C1 segment of cervical spinal cord (tissue), 14 donors: ENCODE data around the gene MPG.
A peak's percentile ranks its signal among the peaks of the same experiment; 100 is the strongest.

ENCODE experiments used
- DNase-seq, 14 donors: peaks; one replicate each; lab custom pipeline; 2025; lab: John Stamatoyannopoulos, UW

MPG gene

DNA sequence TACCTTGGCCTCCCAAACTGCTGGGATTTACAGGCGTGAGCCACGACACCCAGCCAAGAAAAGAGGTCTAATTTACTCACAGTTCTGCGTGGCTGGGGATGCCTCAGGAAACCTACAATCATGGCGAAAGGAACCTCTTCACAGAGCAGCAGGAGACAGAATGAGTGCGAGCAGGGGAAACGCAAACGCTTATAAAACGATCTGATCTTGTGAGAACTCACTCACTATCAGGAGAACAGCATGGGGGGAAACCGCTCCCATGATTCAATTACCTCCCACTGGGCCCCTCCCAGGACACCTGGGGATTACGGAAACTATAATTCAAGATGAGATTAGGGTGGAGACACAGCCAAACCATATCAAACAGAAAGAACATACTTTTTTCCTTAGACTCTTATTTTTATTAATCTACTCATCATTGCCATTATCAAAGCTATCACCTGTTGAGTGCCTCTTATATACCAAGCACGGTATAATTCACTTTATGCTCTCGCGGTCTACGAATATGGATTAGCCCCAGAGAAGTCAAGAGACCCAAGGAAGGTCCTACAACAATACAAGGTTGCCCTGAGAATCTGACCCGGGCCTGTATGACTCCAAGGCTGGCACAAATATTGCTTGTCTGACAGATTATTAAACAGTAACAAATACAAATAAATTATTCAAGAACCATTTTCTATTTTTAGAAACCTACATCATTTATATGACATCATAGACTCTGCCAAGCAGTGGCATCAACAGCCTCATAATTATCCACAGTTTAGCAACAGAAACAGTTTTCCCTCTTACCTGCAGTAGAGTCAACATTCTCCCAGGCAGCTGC, 27.0 kb upstream of the MPG start:
- DNase-seq, result no peak

DNA sequence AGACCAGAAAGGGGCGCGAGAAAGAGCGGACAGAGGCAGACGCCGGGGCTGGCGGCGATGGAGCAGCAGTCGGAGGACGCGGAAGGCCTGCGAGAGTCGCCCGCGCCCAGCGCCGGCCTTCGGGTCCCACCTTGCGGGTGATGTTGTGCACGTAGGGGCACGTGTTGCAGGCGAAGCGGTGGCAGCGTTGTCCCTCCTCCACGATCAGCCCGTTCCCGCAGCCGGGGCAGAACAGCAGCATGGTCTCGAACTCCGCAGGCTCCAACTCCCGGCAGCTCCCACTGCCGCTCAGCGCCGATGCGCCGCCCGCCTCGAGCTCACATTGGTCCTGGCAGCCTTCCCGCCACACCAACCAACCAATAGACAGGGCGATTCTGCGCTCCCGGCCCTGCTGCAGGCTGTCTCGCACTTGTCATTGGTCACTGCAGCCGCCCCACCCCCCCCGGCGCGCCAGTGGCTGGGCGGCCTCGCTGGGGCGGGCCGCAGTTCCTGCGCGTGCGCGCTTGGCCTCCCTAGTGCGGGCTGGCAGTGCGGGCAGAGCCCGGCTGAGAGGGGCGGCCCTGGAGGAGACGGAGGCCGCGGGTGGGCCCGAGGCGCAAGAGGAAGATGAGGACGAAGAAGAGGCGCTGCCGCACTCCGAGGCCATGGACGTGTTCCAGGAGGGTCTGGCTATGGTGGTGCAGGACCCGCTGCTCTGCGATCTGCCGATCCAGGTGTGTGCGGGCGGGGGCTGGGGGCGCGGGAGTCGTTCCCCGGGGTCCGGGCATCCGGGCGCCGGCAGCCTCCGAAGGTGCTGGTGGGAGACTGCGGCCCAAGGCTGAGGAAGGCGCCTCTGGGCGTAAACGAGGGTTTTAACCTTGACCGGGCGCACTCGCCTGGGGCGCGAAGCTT, 24.4 kb upstream of the MPG start, which contains the start of the genes POLR3K and SNRNP25:
Gene POLR3K (minus strand): TSS at position 263 of the 891 bp plus-strand sequence. CDS start 22 bp downstream, at position 241.
Gene SNRNP25 (plus strand): TSS at position 483 of the 891 bp plus-strand sequence. CDS start 189 bp downstream, at position 672.
- DNase-seq, result peak; percentile 79 to 99 (median 98)

GRCh38 chr16:54237-54581, 23.8 kb upstream of the MPG start:
- DNase-seq, result no peak

GRCh38 chr16:55571-56136, 22.4 kb upstream of the MPG start:
- no peak for DNase-seq

DNA sequence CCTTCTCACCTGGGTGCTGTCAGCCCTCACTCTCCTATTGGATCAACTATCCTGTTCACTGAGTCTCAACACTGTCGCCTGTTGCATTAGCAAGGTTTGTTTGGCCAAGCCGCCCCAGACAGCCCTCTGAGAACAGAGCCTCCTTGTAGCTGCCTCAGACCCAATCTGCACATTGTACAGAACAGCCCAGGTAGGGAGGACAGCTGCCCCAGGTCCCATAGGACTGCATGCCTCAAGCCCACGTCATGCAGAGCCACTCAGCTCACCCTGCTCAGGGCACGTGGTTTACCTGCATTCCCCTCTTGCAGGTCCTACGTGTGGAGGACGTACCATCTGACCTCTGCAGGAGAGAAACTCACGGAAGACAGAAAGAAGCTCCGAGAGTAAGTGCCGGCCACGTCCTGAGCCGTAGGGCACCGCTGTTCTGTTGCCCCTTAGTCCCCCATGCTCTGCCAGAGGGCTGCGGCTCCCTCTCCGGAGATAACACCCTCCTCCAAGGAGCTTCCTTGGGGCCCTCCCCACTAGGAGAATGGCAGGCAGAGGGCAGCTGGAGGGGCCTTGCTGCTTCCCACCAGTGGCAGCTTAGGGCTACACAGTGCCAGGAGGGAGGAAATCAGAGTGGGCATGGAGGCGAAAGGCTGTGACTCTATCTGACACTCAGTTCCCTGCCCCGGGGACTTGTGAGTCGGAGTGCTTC, 21.6 kb upstream of the MPG start:
- DNase-seq, result no peak

DNA sequence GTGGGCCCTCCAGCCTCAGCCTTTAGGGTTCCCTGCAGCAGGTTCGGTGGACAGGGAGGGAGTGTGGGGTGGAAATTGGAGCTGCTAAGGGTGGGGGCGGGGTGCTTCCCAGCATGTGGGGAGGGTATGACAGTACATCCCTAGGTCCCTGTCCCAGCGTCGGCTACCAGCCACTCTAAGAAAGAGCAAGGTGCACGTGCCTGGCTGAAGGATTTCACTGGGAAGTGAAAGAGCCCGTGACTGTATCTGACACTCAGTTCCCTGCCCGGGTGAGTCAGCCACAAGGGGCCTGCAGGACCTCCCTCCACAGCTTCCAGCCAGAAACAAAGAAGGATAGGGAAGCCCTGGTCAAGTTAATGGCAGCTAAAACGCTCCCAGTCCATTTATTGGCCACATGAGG, 20.3 kb upstream of the MPG start:
- DNase-seq, result no peak

DNA sequence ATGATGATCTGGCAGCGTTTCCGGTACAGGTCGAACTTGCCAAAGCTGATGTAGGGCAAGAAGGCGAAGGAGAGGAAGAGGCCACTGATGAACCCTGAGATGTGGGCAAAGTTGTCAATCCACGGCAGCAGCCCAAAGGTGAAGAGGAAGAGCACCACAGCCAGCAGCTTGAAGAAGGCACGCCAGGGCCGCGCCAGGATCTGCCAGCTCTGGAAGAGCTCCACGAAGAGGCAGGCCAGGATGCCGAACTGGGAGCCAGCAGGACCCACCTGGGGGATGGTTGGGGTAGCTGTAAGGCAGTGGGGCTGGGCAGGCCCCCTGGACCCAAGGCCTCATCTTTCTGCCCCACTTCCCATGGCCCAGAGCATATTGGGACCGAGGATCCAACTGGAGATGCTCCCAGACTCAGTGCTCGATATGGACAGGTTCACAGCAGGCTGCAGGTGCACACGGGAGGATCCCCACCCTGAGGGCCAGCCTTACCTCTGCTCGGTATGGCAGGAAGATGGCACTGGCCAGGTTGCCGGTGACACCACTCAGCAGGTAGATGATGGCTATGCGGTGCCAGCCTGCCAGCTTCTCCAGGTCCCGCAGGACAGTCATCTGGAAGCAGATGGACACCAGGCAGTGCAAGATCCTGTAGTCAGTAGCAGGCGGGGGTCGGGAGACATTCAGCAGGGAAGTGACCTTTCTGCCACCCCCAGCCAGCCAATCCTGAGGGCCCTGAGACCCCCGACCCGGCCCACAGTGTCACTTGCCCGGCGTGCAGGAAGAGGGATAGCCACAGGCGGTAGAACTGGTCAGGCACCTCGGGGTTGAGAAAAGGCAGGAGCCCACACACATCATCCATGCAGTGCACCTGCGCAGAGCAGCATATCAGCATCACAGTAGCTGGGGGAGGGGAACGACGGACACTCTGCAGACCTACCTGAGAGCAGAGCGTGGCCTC, 19.3 kb upstream of the MPG start:
- no peak for DNase-seq

DNA sequence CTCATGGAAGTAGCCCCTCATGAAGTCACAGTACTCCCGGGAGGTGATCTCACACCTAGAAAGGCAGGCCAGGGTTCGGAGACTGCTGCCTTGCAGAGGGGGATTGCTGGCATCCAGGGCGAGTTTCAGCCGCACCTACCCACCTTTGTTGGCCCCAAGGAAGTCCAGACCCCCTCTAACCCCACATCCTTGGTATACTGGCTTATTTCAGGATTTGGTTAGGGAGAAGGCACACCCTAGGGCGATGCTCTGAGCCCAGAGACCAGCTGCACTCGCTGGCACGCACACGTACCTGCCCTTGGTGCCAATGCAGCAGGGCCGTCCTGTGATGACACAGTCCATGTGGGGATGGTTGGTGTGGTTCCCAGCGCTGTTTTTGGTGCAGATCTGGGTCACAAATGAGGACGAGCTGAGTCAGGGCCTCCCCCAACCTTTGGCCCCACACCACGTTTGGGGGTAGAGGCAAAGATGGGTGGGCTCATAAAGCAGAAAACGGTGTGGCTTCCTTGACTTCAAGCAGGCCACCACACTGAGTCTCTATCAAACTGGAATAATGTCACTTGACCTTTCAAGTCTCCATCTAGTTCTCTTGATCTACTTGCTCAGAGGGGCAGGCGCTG, 18.5 kb upstream of the MPG start:
- peak in 1 of 14 donors; percentile 30 for DNase-seq

- DNase-seq, result no peak
These were observed 17.9 kb upstream of the MPG start for GRCh38 chr16:60166-60565.

DNA sequence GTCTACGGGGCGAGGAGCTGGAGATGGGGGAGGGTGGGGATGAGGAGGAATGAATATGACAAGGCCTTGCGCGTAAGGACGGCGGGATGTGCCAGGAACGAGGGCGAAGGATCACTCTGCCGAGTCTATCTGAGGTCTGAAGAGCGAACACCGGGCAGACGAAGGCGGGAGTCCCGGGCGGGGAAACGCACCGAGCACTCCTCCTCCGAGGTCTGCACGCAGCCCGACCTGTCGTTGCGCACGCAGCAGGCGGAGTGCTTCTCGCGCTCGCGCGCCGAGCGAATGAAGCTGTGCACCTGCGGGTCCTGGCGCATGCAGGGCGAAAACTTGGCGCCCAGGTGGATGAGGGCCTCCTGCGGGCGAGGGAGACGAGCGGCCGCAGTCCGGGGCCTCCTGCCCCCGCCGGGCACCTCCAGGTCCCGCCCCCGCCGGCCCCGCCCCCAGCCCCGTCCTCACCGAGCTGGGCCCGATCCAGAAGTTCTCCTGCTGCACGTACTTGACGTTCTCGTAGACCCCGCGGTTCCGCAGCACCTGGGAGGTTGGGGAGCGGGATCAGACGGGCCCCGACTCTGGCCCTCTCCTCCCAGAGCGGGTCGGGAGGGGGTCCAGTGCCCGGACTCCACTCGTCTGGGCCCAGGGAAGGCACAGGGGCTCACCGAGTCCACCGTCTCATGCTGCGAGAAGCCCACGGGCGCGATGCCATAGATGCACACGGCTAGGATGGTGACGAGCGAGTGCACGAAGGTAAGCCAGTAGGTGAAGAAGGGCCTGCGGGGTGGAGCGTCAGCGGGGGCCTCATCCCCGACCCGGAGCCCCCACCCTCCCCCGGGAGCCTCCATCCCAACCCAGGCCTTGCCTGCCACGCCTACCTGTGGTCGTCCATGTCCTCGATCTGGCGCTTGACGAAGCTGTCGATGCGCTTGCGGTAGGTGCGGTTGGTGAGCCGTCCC, 16.8 kb upstream of the MPG start:
- DNase-seq, result no peak

GRCh38 chr16:61879-62281, 16.1 kb upstream of the MPG start:
- DNase-seq, result no peak

DNA sequence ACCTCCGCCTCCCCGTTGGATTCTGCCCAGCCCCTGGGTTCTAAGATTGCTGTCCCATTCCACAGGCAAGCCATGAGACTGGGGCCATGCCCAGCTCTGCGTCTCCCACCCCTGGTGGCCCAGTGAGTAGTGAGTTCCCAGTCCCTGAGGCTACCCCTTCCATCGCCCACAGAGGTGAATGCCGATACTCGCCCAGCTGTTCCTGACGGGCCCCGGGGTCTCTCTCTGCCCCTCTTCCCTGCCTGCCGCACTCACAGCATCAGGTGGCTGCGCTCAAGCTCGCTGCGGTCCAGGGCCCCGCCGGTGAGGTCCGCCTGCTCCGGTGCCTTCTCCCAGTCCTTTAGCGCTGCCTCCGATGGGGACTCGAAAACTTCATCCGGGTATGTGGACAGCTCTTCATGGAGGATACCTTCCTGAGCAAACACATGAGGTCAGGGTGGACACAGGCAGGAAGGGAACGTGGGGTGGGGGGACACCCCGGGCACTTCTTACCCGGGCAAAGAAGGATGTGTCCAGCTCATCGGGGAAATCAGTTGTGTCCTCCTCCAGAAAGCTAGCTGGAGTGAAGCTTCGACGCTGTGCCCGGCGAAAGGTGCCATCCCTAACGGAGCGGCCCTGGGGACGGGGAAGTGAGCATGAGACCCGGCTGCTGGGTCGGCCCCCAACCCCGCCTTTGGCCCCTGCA, 15.6 kb upstream of the MPG start:
- DNase-seq, result no peak

- no peak for DNase-seq
These were observed 15.0 kb upstream of the MPG start for GRCh38 chr16:62968-63391.

DNA sequence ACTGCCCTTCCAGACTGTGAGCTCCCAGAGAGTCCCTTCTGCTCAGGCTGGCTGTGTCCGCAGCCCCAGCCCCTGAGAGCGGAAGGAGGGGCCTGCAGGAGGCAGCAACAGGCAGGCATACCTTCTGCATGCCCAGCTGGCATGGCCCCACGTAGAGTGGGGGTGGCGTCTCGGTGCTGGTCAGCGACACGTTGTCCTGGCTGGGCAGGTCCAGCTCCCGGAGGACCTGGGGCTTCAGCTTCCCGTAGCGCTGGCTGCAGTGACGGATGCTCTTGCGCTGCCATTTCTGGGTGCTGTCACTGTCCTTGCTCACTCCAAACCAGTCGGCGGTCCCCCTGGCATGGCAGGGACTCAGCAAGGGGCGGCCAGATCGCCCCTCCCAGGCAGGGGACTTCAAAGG, 14.6 kb upstream of the MPG start:
- DNase-seq, result peak in 1 of 14 donors; percentile 48

DNA sequence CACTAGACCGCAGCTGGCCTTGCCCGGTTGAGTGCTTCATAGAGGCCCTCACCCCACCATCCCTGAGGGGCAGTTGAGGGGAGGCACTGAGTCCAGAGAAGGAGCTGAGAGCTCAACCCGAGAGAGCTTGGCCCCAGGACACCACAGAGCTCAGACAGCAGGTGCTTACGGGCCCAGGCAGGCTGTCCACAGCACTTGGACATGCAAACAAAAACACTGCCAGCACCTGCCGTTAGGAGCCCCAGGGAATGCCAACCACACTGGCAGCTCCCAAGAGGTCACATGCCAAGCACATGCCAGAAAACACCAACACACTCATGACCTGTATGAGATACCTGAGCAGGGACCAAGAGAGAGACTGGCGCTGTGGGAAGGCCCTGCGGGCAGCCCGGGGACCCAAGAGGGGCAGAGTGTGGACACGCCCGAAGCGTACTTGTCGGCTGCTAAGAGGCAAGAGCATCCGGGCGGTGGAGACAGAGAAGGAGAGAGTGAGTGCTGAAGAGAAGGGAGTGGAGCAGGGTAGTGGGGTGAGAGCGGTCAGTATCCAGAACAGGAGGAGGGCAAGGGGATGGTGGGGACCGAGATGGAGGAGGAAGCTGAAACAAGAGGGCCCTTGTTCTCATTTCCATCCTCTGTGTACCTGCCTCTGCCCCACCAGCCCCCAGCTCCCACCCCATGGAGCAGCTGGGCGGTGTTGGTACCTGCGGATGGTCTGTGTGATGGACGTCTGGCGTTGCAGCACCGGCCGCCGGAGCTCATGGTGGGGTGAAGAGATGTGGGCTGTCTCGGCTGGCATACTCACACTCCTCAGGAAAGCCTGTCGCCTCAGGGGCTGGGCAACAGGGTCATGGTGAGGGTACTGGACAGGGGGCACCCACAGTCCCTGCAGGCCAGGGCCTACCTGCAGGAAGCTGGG, 13.8 kb upstream of the MPG start:
- DNase-seq, result no peak

DNA sequence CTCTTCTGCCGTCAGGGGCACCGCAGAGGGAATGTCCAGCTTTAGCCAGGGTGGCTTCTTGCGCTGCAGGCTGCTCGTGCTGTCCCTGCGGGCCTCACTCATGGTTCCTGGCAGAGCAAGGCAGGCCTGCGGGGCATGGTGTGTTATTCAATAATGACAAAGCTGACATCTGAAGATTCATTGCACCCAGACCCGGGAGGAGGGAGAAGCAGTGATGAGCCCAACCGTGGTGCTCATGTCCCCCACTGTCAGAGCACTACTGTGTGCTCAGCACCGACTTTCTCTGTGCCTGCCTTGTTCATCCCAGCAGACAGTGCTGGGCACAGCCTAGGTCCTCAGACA, 13.1 kb upstream of the MPG start:
- DNase-seq, result no peak

DNA sequence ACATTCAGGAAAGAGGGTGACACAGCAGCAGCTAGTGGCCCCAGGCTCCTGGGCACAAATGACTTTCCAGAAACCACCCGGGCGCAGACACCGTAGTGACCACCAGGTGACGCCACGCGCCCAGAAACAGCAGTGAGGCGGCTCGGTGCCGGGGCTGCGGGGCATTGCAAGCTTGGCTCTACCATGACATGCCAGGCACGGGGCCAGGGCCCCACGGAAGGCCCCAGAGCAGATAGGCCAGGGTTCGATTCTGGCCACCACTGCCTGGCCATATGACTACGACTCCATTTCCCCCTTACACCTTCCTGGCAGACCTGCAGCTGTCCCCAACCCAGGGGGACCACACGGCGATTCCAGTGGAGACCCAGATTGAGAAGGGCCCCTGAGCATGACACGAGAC, 12.3 kb upstream of the MPG start:
- DNase-seq, result peak in 13 of 14 donors; percentile 41 to 87 (median 73)
